CD8-positive, alpha-beta memory T cell (primary cell): ENCODE data around the gene FNIP1. TPM values are rescaled to one million over a fixed set of nuclear protein-coding genes. Genes with fewer than 3 reads are reported as not detected.
A peak's percentile ranks its signal among the peaks of the same experiment; 100 is the strongest.
"Not testable (repeated sequence)": the region's sequence is repeated elsewhere in the genome, so short reads cannot be mapped to it uniquely, and the experiment has no call there.

Source experiments
- CTCF ChIA-PET: fragments of 350-600 bp; sonication (Branson Sonifier 250); formaldehyde crosslinking; loops from one replicate; lab custom pipeline; 2021; ENCODE audit warnings: antibody characterized with exemption; lab: Charles Lee
- POLR2A ChIA-PET: fragments of 350-600 bp; sonication (Branson Sonifier 250); formaldehyde crosslinking; loops from one replicate; lab custom pipeline; 2021; ENCODE audit warnings: antibody characterized with exemption; lab: Charles Lee
- DNase-seq, 5 donors: peaks; one replicate each; pipeline versions ENCODE4 v3.0.0 to v3.0.0-alpha.2; 2020 to 2022; ENCODE audit warnings: mixed read lengths in 1 of 5
- H3K27ac ChIP-seq: one replicate; pipeline ENCODE4 v1.7.0; 2013; ENCODE audit warnings: low read depth, mild to moderate bottlenecking, low read length, moderate library complexity
- H3K27me3 ChIP-seq: 2 replicates; pipeline ENCODE4 v1.7.0; 2013; ENCODE audit warnings: low read length, mild to moderate bottlenecking; ENCODE audit not compliant: insufficient read depth, poor library complexity, severe bottlenecking
- H3K36me3 ChIP-seq: 2 replicates; pipeline ENCODE4 v1.7.0; 2013; ENCODE audit warnings: mild to moderate bottlenecking, low read length, moderate library complexity; ENCODE audit not compliant: insufficient read depth
- H3K4me1 ChIP-seq: 2 replicates; pipeline ENCODE4 v1.7.0; 2013; ENCODE audit warnings: mild to moderate bottlenecking, low read length, moderate library complexity; ENCODE audit not compliant: insufficient read depth
- H3K4me3 ChIP-seq: 2 replicates; pipeline ENCODE4 v1.7.0; 2013; ENCODE audit warnings: mild to moderate bottlenecking, low read length
- H3K9me3 ChIP-seq: 2 replicates; pipeline ENCODE4 v1.7.0; 2013; ENCODE audit warnings: mild to moderate bottlenecking, low read length
- H3K27ac Mint-ChIP-seq, 8 donors: one replicate each; pipeline ENCODE4 v1.8.0; 2020 to 2021; ENCODE audit warnings: mixed read lengths in 8 of 8, mild to moderate bottlenecking in 6 of 8, inconsistent platforms in 3 of 8, moderate library complexity in 3 of 8
- H3K27me3 Mint-ChIP-seq, 2 donors: one replicate each; pipeline ENCODE4 v1.8.0; 2020 to 2021; ENCODE audit warnings: mixed read lengths in 2 of 2, mild to moderate bottlenecking in 1 of 2, moderate library complexity in 1 of 2
- H3K36me3 Mint-ChIP-seq, 3 donors: one replicate each; pipeline ENCODE4 v1.8.0; 2020 to 2021; ENCODE audit warnings: mixed read lengths in 3 of 3, inconsistent platforms in 1 of 3, mild to moderate bottlenecking in 1 of 3
- H3K4me1 Mint-ChIP-seq, 3 donors: one replicate each; pipeline ENCODE4 v1.8.0; 2020 to 2021; ENCODE audit warnings: mixed read lengths in 3 of 3, inconsistent platforms in 1 of 3, mild to moderate bottlenecking in 1 of 3
- H3K4me3 Mint-ChIP-seq, 7 donors: one replicate each; pipeline ENCODE4 v1.8.0; 2020 to 2021; ENCODE audit warnings: mixed read lengths in 7 of 7, mild to moderate bottlenecking in 6 of 7, moderate library complexity in 4 of 7, inconsistent platforms in 2 of 7
- H3K9me3 Mint-ChIP-seq, 5 donors: one replicate each; pipeline ENCODE4 v1.8.0; 2020 to 2022; ENCODE audit warnings: mixed read lengths in 5 of 5, mild to moderate bottlenecking in 3 of 5, moderate library complexity in 2 of 5, inconsistent platforms in 1 of 5
- polyA plus RNA-seq: library from polyadenylated mRNA; unstranded; fragments of 300-500 nt; fragmentation: Illumina TruSeq; gene quantifications from one replicate; pipeline ENCODE4 v1.2.3, GENCODE V29; 2021
- total RNA-seq, 2 experiments: library from RNA; stranded (reverse); gene quantifications; one replicate each; pipeline ENCODE4 v1.2.3, GENCODE V29; 2021

Gene FNIP1
- total and polyA plus RNA-seq, 3 experiments from 2014 or later: 8.8 to 16.0 (median 15.9) TPM

GRCh38 chr5:131747180-131748105, 49.4 kb downstream of the FNIP1 start:
- Mint-ChIP-seq H3K4me1 (peaks cover 27 to 44% (median 39%) of the 10 kb centered on the region in 3 donors), H3K9me3 (peaks cover 0 to 2% (median 0%) of the 10 kb centered on the region in 5 donors), H3K27ac (peak overlapping the region; percentile 5 to 83 (median 58)), H3K36me3 (peaks cover 0 to 21% (median 13%) of the 10 kb centered on the region in 3 donors), H3K4me3 (peak overlapping the region in 5 of 7 donors; percentile 1 to 16 (median 2)), H3K27me3 (no peaks in the 10 kb centered on the region)
- H3K4me1 ChIP-seq: peaks cover 24% of the 10 kb centered on the region
- H3K9me3 ChIP-seq: no peaks in the 10 kb centered on the region
- CTCF ChIA-PET: no interaction called here
- no peaks in the 10 kb centered on the region for H3K27me3 ChIP-seq
- DNase-seq: peak in 1 of 5 donors; percentile 24
- no peak overlapping the region for H3K4me3 ChIP-seq
- peaks cover 7% of the 10 kb centered on the region for H3K36me3 ChIP-seq
- POLR2A ChIA-PET: no interaction called here
- H3K27ac ChIP-seq: peak overlapping the region; percentile 41

GRCh38 chr5:131746423-131746822, 50.4 kb downstream of the FNIP1 start:
- Histone ChIP-seq H3K4me1 (peaks cover 24% of the 10 kb centered on the region), H3K27ac (no peak overlapping the region), H3K27me3 (no peaks in the 10 kb centered on the region), H3K9me3 (no peaks in the 10 kb centered on the region), H3K36me3 (peaks cover 7% of the 10 kb centered on the region), H3K4me3 (no peak overlapping the region)
- peaks cover 5 to 25% (median 14%) of the 10 kb centered on the region in 3 donors for H3K36me3 Mint-ChIP-seq
- POLR2A ChIA-PET: no interaction called here
- H3K27me3 Mint-ChIP-seq: no peaks in the 10 kb centered on the region
- H3K4me3 Mint-ChIP-seq: no peak overlapping the region
- peaks cover 27 to 44% (median 35%) of the 10 kb centered on the region in 3 donors for H3K4me1 Mint-ChIP-seq
- H3K27ac Mint-ChIP-seq: peak overlapping the region in 2 of 8 donors; percentile 7 to 22
- CTCF ChIA-PET: no interaction called here
- peaks cover 0 to 2% (median 0%) of the 10 kb centered on the region in 5 donors for H3K9me3 Mint-ChIP-seq
- no peak for DNase-seq

- ChIA-PET CTCF (no interaction called here), POLR2A (no interaction called here)
- H3K4me3 Mint-ChIP-seq: no peak overlapping the region
- Histone ChIP-seq H3K27me3 (no peaks in the 10 kb centered on the region), H3K27ac (no peak overlapping the region), H3K36me3 (peaks cover 7% of the 10 kb centered on the region), H3K4me1 (peaks cover 24% of the 10 kb centered on the region), H3K4me3 (no peak overlapping the region), H3K9me3 (no peaks in the 10 kb centered on the region)
- H3K27me3 Mint-ChIP-seq: no peaks in the 10 kb centered on the region
- H3K27ac Mint-ChIP-seq: peak overlapping the region in 1 of 8 donors; percentile 58
- peaks cover 0 to 2% (median 0%) of the 10 kb centered on the region in 5 donors for H3K9me3 Mint-ChIP-seq
- no peak for DNase-seq
- peaks cover 23 to 38% (median 28%) of the 10 kb centered on the region in 3 donors for H3K4me1 Mint-ChIP-seq
- H3K36me3 Mint-ChIP-seq: peaks cover 9 to 30% (median 14%) of the 10 kb centered on the region in 3 donors
These were observed 51.1 kb downstream of the FNIP1 start for GRCh38 chr5:131745703-131746102.

- Mint-ChIP-seq H3K27ac (peak overlapping the region in 1 of 8 donors; percentile 22), H3K36me3 (peaks cover 14 to 35% (median 18%) of the 10 kb centered on the region in 3 donors), H3K4me1 (peaks cover 24 to 35% (median 26%) of the 10 kb centered on the region in 3 donors), H3K9me3 (peaks cover 0 to 2% (median 0%) of the 10 kb centered on the region in 5 donors), H3K27me3 (no peaks in the 10 kb centered on the region), H3K4me3 (peak overlapping the region in 1 of 7 donors; percentile 10)
- Histone ChIP-seq H3K9me3 (no peaks in the 10 kb centered on the region), H3K4me1 (peaks cover 24% of the 10 kb centered on the region), H3K27ac (no peak overlapping the region), H3K36me3 (peaks cover 7% of the 10 kb centered on the region), H3K4me3 (no peak overlapping the region), H3K27me3 (no peaks in the 10 kb centered on the region)
- DNase-seq: no peak
- CTCF ChIA-PET: no interaction called here
- POLR2A ChIA-PET: no interaction called here
These were observed 51.7 kb downstream of the FNIP1 start for GRCh38 chr5:131745155-131745554.

- Mint-ChIP-seq H3K4me3 (no peak overlapping the region), H3K27ac (no peak overlapping the region), H3K36me3 (peaks cover 21 to 61% (median 31%) of the 10 kb centered on the region in 3 donors), H3K9me3 (no peaks in the 10 kb centered on the region), H3K27me3 (no peaks in the 10 kb centered on the region), H3K4me1 (peaks cover 0 to 4% (median 0%) of the 10 kb centered on the region in 3 donors)
- Histone ChIP-seq H3K4me1 (no peaks in the 10 kb centered on the region), H3K36me3 (peaks cover 7% of the 10 kb centered on the region), H3K27ac (no peak overlapping the region), H3K4me3 (no peak overlapping the region), H3K9me3 (no peaks in the 10 kb centered on the region), H3K27me3 (no peaks in the 10 kb centered on the region)
- ChIA-PET POLR2A (no interaction called here), CTCF (no interaction called here)
- no peak for DNase-seq
These were observed 56.3 kb downstream of the FNIP1 start for GRCh38 chr5:131740477-131740876.

GRCh38 chr5:131735393-131735792, 61.4 kb downstream of the FNIP1 start:
- no peaks in the 10 kb centered on the region for H3K9me3 ChIP-seq
- ChIA-PET POLR2A (no interaction called here), CTCF (no interaction called here)
- H3K27me3 Mint-ChIP-seq: no peaks in the 10 kb centered on the region
- no peaks in the 10 kb centered on the region for H3K27me3 ChIP-seq
- H3K4me1 ChIP-seq: no peaks in the 10 kb centered on the region
- H3K27ac Mint-ChIP-seq: no peak overlapping the region
- H3K4me3 ChIP-seq: no peak overlapping the region
- DNase-seq: no peak
- H3K36me3 ChIP-seq: no peaks in the 10 kb centered on the region
- H3K4me1 Mint-ChIP-seq: peaks cover 0 to 2% (median 0%) of the 10 kb centered on the region in 3 donors
- H3K27ac ChIP-seq: no peak overlapping the region
- no peak overlapping the region for H3K4me3 Mint-ChIP-seq
- no peaks in the 10 kb centered on the region for H3K9me3 Mint-ChIP-seq
- peaks cover 9 to 49% (median 33%) of the 10 kb centered on the region in 3 donors for H3K36me3 Mint-ChIP-seq

GRCh38 chr5:131734939-131735338, 61.9 kb downstream of the FNIP1 start:
- H3K27me3 ChIP-seq, H3K27ac ChIP-seq, H3K9me3 Mint-ChIP-seq, H3K4me3 Mint-ChIP-seq, H3K9me3 ChIP-seq, H3K4me1 Mint-ChIP-seq, POLR2A ChIA-PET, H3K27ac Mint-ChIP-seq, CTCF ChIA-PET, H3K27me3 Mint-ChIP-seq, DNase-seq, H3K36me3 ChIP-seq, H3K4me1 ChIP-seq, H3K4me3 ChIP-seq: not testable (repeated sequence)
- peaks cover 9 to 48% (median 31%) of the 10 kb centered on the region in 3 donors for H3K36me3 Mint-ChIP-seq

GRCh38 chr5:131729292-131729691, 67.5 kb downstream of the FNIP1 start:
- H3K9me3 Mint-ChIP-seq, H3K4me3 ChIP-seq, H3K27me3 ChIP-seq, H3K27ac ChIP-seq, H3K9me3 ChIP-seq, DNase-seq, H3K4me1 ChIP-seq, H3K27ac Mint-ChIP-seq, H3K27me3 Mint-ChIP-seq, H3K36me3 ChIP-seq, POLR2A ChIA-PET, H3K4me3 Mint-ChIP-seq, H3K4me1 Mint-ChIP-seq, CTCF ChIA-PET: not testable (repeated sequence)
- H3K36me3 Mint-ChIP-seq: peaks cover 22 to 39% (median 27%) of the 10 kb centered on the region in 3 donors
